K562 (cell line): ENCODE measurements around the gene LRRC38.

Experiments
- ARHGAP35 ChIP-seq: fragments of 450-650 bp; IDR thresholded peaks from 2 replicates; pipeline ENCODE4 v1.6.1; 2018; ENCODE audit not compliant: partially characterized antibody
- CREB1 ChIP-seq, 2 experiments: sonication (generic) in 1 of 2; formaldehyde crosslinking in 1 of 2; IDR thresholded peaks; 2 replicates each; pipeline versions ENCODE4 v1.6.1 to v1.8.0; 2012 to 2022; ENCODE audit warnings: inconsistent platforms in 1 of 2, mild to moderate bottlenecking in 1 of 2, missing genetic modification reagents in 1 of 2, moderate library complexity in 1 of 2
- EGR1 ChIP-seq: fragments of 450-650 bp; conservative IDR thresholded peaks from 2 replicates; pipeline ENCODE4 v1.6.1; 2017; ENCODE audit warnings: mild to moderate bottlenecking
- ETV6 ChIP-seq, 3 experiments: fragments of 150-350 bp in 1 of 3; sonication (generic) in 1 of 3; formaldehyde crosslinking in 1 of 3; IDR thresholded peaks; 2 replicates each; pipeline versions ENCODE4 v1.6.1 to v1.8.0; 2014 to 2022; ENCODE audit warnings: borderline replicate concordance in 2 of 3, low read depth in 2 of 3, antibody characterized with exemption in 1 of 3, low read length in 1 of 3, mild to moderate bottlenecking in 1 of 3, missing genetic modification reagents in 1 of 3
- NFRKB ChIP-seq: fragments of 450-650 bp; IDR thresholded peaks from 2 replicates; pipeline ENCODE4 v1.6.1; 2016; ENCODE audit warnings: low read depth
- POLR2A ChIP-seq: fragments of 450-650 bp; conservative IDR thresholded peaks from 2 replicates; pipeline ENCODE4 v1.6.1; 2016
- REST ChIP-seq, 2 experiments: fragments of 450-650 bp; formaldehyde crosslinking in 1 of 2; IDR thresholded peaks; 2 replicates each; pipeline versions ENCODE4 v1.4.0 to v1.6.1; 2014 to 2020; ENCODE audit warnings: mild to moderate bottlenecking in 2 of 2, borderline replicate concordance in 1 of 2, low read depth in 1 of 2
- RNF2 ChIP-seq: sonication (generic); IDR thresholded peaks from 2 replicates; pipeline ENCODE4 v1.6.1; 2016
- ZBTB33 ChIP-seq: sonication (generic); formaldehyde crosslinking; IDR thresholded peaks from 2 replicates; pipeline ENCODE4 v1.8.1; 2023; ENCODE audit warnings: mild to moderate bottlenecking, missing genetic modification reagents
- ZNF384 ChIP-seq: IDR thresholded peaks from 2 replicates; pipeline ENCODE4 v1.6.1; 2012; ENCODE audit warnings: low read depth, low read length, improper control_type of control experiment

GRCh38 chr1:13482600-13482999, 31.2 kb downstream of the LRRC38 start:
- TF ChIP-seq RNF2, result no peak
- no peak for TF ChIP-seq ZBTB33 (CRISPR knock-in tag)
- no peak for TF ChIP-seq ETV6 (IDR thresholded peaks at IDR 0.05; ENCODE audit: borderline replicate concordance in 1 of 2, low read depth in 2 of 2, low read length in 1 of 2)
- TF ChIP-seq ETV6 (CRISPR knock-in tag; IDR thresholded peaks at IDR 0.05; ENCODE audit: borderline replicate concordance), result no peak
- TF ChIP-seq ARHGAP35, result no peak
- TF ChIP-seq NFRKB, result no peak
- no peak for TF ChIP-seq POLR2A
- no peak for TF ChIP-seq REST (IDR thresholded peaks at IDR 0.05; ENCODE audit: borderline replicate concordance)
- no peak for TF ChIP-seq REST (CRISPR knock-in tag; IDR thresholded peaks at IDR 0.05; ENCODE audit: low read depth)
- TF ChIP-seq ZNF384, result no peak
- no peak for TF ChIP-seq EGR1
- TF ChIP-seq CREB1 (IDR thresholded peaks at IDR 0.05), result no peak
- no peak for TF ChIP-seq CREB1 (CRISPR knock-in tag; IDR thresholded peaks at IDR 0.05)
